Keratinocyte (primary cell): Measurements from ENCODE around the gene CREM.

Experiments
- EZH2 ChIP-seq: IDR thresholded peaks from one replicate; pipeline ENCODE4 v1.6.1; 2012; ENCODE audit warnings: inconsistent platforms, mild to moderate bottlenecking, low read length, moderate library complexity
- TF ChIP-seq, protein P1 (sequence below), 3 experiments: IDR thresholded peaks in 1 of 3; conservative IDR thresholded peaks in 1 of 3; optimal IDR thresholded peaks in 1 of 3; 2 replicates in 2 of 3; 3 replicates in 1 of 3; pipeline versions ENCODE3 to v1.5.1; 2011; ENCODE audit warnings: low read length in 3 of 3, mild to moderate bottlenecking in 3 of 3, moderate library complexity in 2 of 3, control low read depth in 1 of 3, inconsistent platforms in 1 of 3; ENCODE audit not compliant: insufficient read depth in 2 of 3; ENCODE audit errors: extremely low read depth in 1 of 3

- TF ChIP-seq, protein P1, sequence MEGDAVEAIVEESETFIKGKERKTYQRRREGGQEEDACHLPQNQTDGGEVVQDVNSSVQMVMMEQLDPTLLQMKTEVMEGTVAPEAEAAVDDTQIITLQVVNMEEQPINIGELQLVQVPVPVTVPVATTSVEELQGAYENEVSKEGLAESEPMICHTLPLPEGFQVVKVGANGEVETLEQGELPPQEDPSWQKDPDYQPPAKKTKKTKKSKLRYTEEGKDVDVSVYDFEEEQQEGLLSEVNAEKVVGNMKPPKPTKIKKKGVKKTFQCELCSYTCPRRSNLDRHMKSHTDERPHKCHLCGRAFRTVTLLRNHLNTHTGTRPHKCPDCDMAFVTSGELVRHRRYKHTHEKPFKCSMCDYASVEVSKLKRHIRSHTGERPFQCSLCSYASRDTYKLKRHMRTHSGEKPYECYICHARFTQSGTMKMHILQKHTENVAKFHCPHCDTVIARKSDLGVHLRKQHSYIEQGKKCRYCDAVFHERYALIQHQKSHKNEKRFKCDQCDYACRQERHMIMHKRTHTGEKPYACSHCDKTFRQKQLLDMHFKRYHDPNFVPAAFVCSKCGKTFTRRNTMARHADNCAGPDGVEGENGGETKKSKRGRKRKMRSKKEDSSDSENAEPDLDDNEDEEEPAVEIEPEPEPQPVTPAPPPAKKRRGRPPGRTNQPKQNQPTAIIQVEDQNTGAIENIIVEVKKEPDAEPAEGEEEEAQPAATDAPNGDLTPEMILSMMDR (optimal IDR thresholded peaks at IDR 0.05 in 1 of 3, IDR thresholded peaks at IDR 0.05 in 1 of 3, conservative IDR thresholded peaks at IDR 0.05 in 1 of 3; ENCODE audit: extremely low read depth in 1 of 3, insufficient read depth in 2 of 3, low read length in 3 of 3): no peak
- no peak for TF ChIP-seq EZH2
Observed at GRCh38 chr10:35215107-35215506, 88.5 kb downstream of the CREM start.
